ENCODE data around the gene ADORA2A.

DNA sequence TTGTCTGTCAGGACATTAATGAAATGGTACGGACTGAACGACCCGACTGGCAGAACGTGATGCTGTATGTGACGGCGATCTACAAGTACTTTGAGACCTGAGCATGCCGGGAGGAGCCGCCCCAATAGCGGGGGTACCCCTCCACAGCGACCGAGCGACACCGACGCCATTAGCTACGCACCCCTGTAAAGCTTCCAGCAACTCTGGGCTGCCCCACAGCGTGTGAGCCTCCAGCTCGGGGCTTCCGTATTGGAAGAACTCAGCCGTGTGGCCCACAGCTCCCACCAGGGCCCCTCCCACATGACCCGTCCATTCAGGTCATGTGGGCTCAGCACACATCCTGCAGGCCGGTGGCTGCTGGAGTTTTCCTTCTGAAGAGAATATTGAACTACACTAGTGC is 12.9 kb upstream of the ADORA2A start:
- TF ChIP-seq, protein P1, sequence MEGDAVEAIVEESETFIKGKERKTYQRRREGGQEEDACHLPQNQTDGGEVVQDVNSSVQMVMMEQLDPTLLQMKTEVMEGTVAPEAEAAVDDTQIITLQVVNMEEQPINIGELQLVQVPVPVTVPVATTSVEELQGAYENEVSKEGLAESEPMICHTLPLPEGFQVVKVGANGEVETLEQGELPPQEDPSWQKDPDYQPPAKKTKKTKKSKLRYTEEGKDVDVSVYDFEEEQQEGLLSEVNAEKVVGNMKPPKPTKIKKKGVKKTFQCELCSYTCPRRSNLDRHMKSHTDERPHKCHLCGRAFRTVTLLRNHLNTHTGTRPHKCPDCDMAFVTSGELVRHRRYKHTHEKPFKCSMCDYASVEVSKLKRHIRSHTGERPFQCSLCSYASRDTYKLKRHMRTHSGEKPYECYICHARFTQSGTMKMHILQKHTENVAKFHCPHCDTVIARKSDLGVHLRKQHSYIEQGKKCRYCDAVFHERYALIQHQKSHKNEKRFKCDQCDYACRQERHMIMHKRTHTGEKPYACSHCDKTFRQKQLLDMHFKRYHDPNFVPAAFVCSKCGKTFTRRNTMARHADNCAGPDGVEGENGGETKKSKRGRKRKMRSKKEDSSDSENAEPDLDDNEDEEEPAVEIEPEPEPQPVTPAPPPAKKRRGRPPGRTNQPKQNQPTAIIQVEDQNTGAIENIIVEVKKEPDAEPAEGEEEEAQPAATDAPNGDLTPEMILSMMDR (optimal IDR thresholded peaks at IDR 0.05 in 1 of 3, IDR thresholded peaks at IDR 0.05 in 1 of 3, conservative IDR thresholded peaks at IDR 0.05 in 1 of 3; ENCODE audit: extremely low read depth in 1 of 3, insufficient read depth in 2 of 3, low read length in 3 of 3) = no peak
- TF ChIP-seq EZH2 (IDR thresholded peaks at IDR 0.05; ENCODE audit: low read length) = no peak
